HG03378 (cell line): Measurements from ENCODE around the gene TAS2R30.
"Not testable (repeated sequence)": the region's sequence is repeated elsewhere in the genome, so short reads cannot be mapped to it uniquely, and the experiment has no call there.

Experiments
- ATAC-seq: cut with Tn5 transposase; IDR thresholded peaks from one replicate; pipeline ENCODE4 v1.9.1; 2021; ENCODE audit warnings: mild to moderate bottlenecking, moderate library complexity; ENCODE audit not compliant: unreplicated experiment

TAS2R30 gene

DNA sequence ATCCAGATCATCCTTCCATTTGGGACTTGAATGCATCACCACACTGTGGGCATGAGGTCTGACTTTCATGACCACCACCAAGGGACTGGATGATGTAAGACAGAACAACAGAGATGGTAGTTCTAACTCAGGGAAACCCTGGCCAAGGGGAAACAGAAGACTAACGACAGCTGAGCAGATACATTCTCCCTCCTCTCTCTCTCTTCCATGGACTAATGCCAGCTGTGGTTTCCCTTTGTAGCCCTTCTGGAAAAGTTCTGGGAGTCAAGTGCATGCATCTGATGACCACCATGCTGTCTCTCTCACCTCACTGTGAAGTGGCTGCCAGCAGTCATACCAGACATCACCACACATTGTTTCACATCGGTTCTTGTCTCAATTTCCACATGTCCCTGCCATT is 3.4 kb downstream of the TAS2R30 start:
- no peak for ATAC-seq

DNA sequence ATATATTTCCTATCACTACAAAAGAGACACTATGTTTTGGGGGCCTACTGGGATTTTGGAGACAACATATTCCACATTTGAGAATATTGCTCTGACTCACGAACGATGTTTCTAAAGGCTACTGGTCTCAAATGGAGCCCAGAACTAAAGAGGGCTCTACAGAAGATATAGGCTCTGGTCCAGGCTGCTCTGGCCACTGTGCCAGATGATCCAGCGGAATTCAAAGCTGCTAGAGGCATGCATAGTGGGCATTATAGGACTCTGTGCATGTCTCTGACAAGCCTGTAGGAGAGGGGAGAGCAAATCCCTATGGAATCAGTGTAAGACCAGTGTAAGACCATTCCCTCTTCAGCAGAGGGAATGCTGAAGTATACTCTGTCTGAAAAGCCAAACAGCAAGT is 4.1 kb downstream of the TAS2R30 start:
- no peak for ATAC-seq

DNA sequence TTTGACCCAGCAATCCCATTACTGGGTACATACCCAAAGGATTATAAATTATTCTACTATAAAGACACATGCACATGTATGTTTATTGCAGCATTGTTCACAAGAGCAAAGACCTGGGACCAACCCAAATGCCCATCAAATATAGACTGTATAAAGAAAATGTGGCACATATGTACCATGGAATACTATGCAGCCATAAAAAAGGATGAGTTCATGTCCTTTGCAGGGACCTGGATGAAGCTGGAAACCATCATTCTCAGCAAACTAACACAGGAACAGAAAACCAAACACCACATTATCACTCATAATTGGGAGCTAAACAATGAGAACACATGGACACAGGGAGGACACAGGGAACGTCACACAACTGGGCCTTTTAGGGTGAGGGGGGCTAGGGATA is 20.3 kb downstream of the TAS2R30 start:
- not testable (repeated sequence) for ATAC-seq

DNA sequence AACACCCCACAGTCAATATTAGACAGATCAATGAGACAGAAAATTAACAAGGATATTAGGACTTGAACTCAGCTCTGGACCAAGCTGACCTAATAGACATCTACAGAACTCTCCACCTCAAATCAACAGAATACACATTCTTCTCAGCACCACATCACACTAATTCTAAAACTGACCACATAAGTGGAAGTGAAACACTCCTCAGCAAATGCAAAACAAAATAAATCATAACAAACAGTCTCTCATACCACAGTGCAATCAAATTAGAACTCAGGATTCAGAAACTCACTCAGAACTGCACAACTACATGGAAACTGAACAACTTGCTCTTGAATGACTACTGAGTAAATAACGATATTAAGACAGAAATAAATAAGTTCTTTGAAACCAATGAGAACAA is 23.2 kb downstream of the TAS2R30 start:
- not testable (repeated sequence) for ATAC-seq

DNA sequence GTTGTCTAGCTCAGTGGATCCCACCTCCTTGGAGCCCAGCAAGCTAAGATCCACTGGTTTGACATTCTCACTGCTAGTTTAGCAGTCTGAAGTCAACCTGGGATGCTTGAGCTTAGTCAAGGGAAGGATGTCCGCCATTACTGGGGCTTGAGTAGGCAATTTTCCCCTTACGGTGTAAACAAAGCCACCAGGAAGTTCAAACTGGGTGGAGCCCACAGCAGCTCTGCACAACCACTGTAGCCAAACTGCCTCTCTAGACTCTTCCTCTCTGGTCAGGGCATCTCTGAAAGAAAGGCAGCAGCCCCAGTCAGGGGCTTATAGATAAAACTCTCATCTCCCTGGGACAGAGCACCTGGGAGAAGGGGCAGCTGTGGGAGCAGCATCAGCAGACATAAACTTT is 25.6 kb downstream of the TAS2R30 start:
- no peak for ATAC-seq

DNA sequence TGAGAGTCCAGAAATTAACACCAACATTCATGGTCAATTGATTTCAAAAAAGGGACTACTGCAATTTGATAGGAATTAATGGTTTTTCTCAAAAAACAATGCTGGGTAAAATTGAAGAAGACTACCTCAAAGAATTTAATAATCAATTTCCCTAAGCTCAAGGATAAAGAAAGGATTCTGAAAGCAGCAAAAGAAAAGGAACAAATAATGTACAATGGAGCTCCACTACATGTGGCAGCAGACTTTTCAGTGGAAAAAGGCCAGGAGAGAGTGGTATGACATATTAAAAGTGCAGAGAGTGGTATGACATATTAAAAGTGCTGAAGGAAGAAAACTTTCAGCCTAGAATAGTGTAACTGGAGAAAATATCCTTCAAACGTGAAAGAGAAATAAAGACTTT is 26.7 kb downstream of the TAS2R30 start:
- no peak for ATAC-seq

DNA sequence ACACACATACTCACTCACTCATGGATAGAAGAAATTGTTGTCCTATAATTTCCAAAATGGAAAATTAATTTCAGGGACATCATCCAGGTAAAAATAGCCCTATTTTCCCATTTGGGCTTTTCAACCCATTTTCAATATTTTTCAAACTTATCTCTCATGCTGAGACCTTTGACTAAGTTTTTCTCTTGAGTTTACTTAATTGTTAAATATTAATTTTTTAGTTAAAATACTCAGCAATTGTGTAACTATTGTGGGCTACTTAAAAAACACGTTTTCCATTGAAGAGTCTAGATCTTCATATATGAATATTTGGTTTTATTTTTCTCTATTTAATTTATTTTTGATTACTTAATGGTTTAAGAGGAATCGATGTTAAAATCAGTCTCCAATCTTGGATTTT is 28.2 kb downstream of the TAS2R30 start:
- ATAC-seq, result no peak

DNA sequence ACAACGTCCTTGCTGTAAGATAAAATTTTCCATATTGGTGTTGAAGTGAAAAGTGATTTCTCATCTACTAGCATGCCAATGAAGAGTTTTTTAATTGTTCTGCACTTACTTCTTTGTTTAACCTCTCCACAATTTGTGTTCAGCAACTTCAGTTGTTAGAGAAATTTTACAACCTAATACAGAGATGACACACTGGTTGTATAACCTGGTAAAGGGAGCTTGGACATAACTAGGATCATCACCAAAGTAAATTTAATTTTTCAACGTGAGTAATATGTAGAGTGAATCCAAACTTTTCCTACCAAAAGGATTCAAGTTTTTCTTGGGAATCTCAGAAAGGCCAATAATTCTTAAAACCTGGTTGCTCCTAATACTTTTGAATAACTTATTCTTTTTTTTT is 28.9 kb downstream of the TAS2R30 start:
- ATAC-seq, result no peak

DNA sequence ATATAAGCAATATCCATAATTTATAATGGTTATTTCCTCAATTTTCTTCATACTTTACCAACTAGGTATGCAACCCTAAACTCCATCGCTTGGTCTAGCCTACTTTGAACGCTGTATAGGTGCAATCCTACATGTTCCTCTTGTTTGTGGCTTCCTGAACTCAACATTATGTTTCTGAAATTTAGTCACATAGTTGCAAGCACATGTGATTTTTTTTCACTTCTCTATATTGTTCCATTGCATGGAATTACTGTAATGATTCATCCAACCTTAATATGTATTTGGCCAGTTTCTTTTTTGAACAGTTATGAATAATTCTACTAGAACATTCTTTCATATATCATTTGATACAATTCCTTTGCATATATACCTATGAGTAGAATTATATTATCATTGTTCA is 39.5 kb downstream of the TAS2R30 start:
- not testable (repeated sequence) for ATAC-seq

DNA sequence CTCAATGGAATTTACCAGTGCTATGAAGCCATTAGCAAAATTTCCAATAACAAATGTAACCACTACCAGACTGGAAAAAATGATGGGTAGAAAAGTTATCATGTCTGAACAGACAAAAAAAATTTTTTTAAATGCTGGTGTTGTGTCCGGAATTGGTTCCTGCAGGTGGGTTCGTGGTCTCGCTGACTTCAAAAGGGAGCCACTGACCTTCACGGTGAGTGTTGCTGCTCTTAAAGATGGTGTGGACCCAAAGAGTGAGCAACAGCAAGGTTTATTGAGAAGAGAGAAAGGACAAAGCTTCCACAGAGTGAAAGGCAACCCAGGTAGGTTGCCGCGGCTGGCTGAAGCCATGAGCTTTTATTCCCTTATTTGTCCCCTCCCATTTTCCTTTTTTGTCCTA is 42.3 kb downstream of the TAS2R30 start, which contains the start of gene TAS2R43:
Gene TAS2R43, minus strand, starts transcription at position 186 of the 400 bp plus-strand sequence. Its CDS starts 84 bp downstream, at position 102.
- no peak for ATAC-seq

DNA sequence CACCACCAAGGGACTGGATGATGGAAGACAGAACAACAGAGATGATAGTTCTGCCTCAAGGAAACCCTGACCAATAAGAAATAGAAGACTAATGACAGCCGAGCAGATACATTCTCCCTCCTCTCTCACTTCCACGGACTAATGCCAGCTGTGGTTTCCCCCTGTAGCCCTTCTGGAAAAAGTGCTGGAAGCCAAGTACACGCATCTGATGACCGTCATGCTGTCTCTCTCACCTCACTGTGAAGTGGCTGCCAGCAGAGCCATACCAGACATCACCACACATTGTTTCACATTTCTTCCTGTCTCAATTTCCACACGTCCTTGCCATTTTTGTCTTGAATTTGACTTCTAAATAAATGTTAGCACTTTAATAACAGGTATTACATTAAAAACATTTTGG is 45.2 kb downstream of the TAS2R30 start:
- no peak for ATAC-seq

DNA sequence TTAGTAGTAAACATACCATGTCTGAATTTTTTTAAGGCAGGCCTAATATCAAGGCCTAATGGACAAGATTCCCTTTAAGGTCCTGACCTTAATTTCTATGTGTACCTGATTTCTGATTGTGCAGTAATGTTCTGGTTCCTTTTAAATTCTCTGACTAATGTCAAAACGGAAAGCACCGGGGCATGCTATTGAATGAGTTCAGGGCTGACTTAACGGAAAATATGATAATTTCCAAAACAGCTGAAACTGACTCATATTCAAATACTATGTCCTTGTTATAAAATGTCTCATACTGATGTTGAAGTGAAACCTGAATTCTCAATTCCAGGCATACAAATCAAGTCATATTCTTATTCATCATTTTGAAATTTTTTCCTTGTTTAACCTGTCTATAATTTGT is 49.0 kb downstream of the TAS2R30 start:
- ATAC-seq, result peak; percentile 80
